AG09309 (cell line): Measurements from ENCODE around the gene ZNF362.

Experiments
- DNase-seq: peaks from one replicate; pipeline ENCODE4 v3.0.0-alpha.2; 2010; ENCODE audit warnings: low read depth
- H3K4me3 ChIP-seq: 2 replicates; pipeline ENCODE4 v1.5.1; 2011; ENCODE audit warnings: mild to moderate bottlenecking, low read depth, low read length, moderate library complexity; ENCODE audit not compliant: control insufficient read depth
- CTCF ChIP-seq: IDR thresholded peaks from 2 replicates; pipeline ENCODE4 v1.5.1; 2011; ENCODE audit warnings: mild to moderate bottlenecking, low read depth, low read length, inconsistent platforms; ENCODE audit not compliant: insufficient read depth, control insufficient read depth; ENCODE audit errors: missing control alignments

ZNF362 gene

GRCh38 chr1:33274446-33274845, 18.2 kb downstream of the ZNF362 start:
- no peak overlapping the region for H3K4me3 ChIP-seq
- TF ChIP-seq CTCF = no peak
- no peak for DNase-seq

GRCh38 chr1:33275195-33275594, 18.9 kb downstream of the ZNF362 start:
- DNase-seq = no peak
- H3K4me3 ChIP-seq = no peak overlapping the region
- no peak for TF ChIP-seq CTCF

GRCh38 chr1:33275706-33276572, 19.6 kb downstream of the ZNF362 start:
- no peak for DNase-seq
- no peak for TF ChIP-seq CTCF
- no peak overlapping the region for H3K4me3 ChIP-seq

GRCh38 chr1:33276573-33277298, 20.4 kb downstream of the ZNF362 start:
- no peak for TF ChIP-seq CTCF
- no peak for DNase-seq
- H3K4me3 ChIP-seq = no peak overlapping the region

GRCh38 chr1:33277488-33278084, 21.3 kb downstream of the ZNF362 start:
- TF ChIP-seq CTCF = no peak
- H3K4me3 ChIP-seq = no peak overlapping the region
- no peak for DNase-seq

- DNase-seq = no peak
- no peak for TF ChIP-seq CTCF
- no peak overlapping the region for H3K4me3 ChIP-seq
These were observed 23.9 kb downstream of the ZNF362 start for GRCh38 chr1:33280091-33280661.
